Right lobe of liver (tissue), 6 donors: ENCODE measurements around the gene CX3CR1. TPM values are rescaled to one million over a fixed set of nuclear protein-coding genes. Genes with fewer than 3 reads are reported as not detected.

Experiments
- ATAC-seq, 4 donors: fragments of 200-7000 bp; cut with Tn5 transposase; one replicate each; pipeline ENCODE4 v1.9.1; 2020; ENCODE audit warnings: mild to moderate bottlenecking in 4 of 4, moderate library complexity in 4 of 4
- DNase-seq, 3 donors: peaks; one replicate each; pipeline ENCODE4 v3.0.0-alpha.2; 2020
- H3K27ac ChIP-seq, 3 donors: fragments of 200-600 bp; one replicate each; pipeline ENCODE4 v1.8.0; 2022
- H3K27me3 ChIP-seq, 2 donors: fragments of 200-600 bp; one replicate each; pipeline ENCODE4 v1.8.0; 2022
- H3K36me3 ChIP-seq, 4 donors: fragments of 200-600 bp; sonication (generic) in 1 of 4; one replicate each; pipeline versions ENCODE4 v1.5.1 to v1.8.0; 2017 to 2022; ENCODE audit warnings: control low read depth in 1 of 4
- H3K4me1 ChIP-seq, 4 donors: fragments of 200-600 bp; sonication (generic) in 1 of 4; one replicate each; pipeline versions ENCODE4 v1.5.1 to v1.8.0; 2017 to 2022; ENCODE audit warnings: control low read depth in 1 of 4
- H3K4me3 ChIP-seq, 3 donors: fragments of 200-600 bp; one replicate each; pipeline ENCODE4 v1.8.0; 2022
- H3K9me3 ChIP-seq, 4 donors: fragments of 200-600 bp; sonication (generic) in 1 of 4; one replicate each; pipeline versions ENCODE4 v1.5.1 to v1.8.0; 2017 to 2022; ENCODE audit warnings: control low read depth in 1 of 4
- POLR2A ChIP-seq: fragments of 450-650 bp; IDR thresholded peaks from one replicate; pipeline ENCODE4 v1.6.1; 2017; ENCODE audit warnings: antibody characterized with exemption, mild to moderate bottlenecking
- WGBS: methylation state at CpG from one replicate; pipeline ENCODE4 v1.1.6; 2018; ENCODE audit warnings: low coverage, low lambda C conversion rate; ENCODE audit not compliant: insufficient coverage; ENCODE audit errors: missing lambda C conversion rate; 5-methylcytosine and 5-hydroxymethylcytosine counted together
- intact Hi-C, 2 donors: fragments of 100-400 bp; cut with DNase I; formaldehyde crosslinking; loops; one replicate each; pipeline versions ENCODE4 v1.11.2 to v1.14.1; 2022
- total RNA-seq, 6 experiments: library from RNA; depleted of rRNA in 2 of 6; stranded (reverse); fragments of >200 nt in 2 of 6; fragmentation: NEBNext Ultra II Directional in 3 of 6; extraction: Animal tissue kit (Norgen Biotek cat#: 25700) in 3 of 6; gene quantifications; one replicate each; pipeline versions ENCODE4 v1.1.0 to v1.2.4, GENCODE V29; 2016 to 2023
- TF ChIP-seq, protein P1 (sequence below), 4 donors: fragments of 200-600 bp in 3 of 4; fragments of 450-650 bp in 1 of 4; IDR thresholded peaks; one replicate each; pipeline versions ENCODE4 v1.5.1 to v1.8.0; 2016 to 2022; ENCODE audit warnings: antibody characterized with exemption in 4 of 4, mild to moderate bottlenecking in 2 of 4
- donor health status: DM: no; HTN: yes; CAD: no.
- donor health status: DM: no; HTN: no; CAD: no.
- donor health status: DM: no; HTN: no; CAD: no.
- donor health status: DM: no; HTN: yes; CAD: no.
- donor health status: DM: no; HTN: yes; CAD: no.

The CX3CR1 gene
- total RNA-seq, 6 experiments from 2014 or later: 0.25 to 1.8 (median 0.72) TPM; not detected in 1

DNA sequence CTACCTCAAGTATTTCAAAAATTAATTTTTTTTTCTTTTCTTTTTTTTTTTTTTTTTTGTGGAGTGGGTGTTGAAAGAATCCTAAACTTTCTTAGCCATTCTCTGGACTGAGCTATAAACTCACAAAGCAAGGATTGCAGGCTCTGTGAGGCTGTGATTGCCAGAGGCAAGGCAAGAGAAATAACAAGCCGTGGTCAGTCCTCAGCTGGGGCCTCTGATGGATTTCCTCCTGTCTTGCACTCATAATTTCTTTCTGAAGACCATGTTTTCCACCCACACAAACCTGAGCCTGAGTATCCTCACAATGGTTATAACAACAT, 1.3 kb downstream of the CX3CR1 start:
- intact Hi-C loops: loop anchor here in 1 of 2 donors (5.0 kb wide), 1 partner anchor 76 kb away; no protein-coding TSS in a partner anchor
- H3K4me3 ChIP-seq: no peak overlapping the region
- no peak for DNase-seq
- no peak overlapping the region for H3K27ac ChIP-seq
- H3K4me1 ChIP-seq: no peaks in the 10 kb centered on the region
- 56% methylated on average over 1 of the region's 1 CpG for WGBS
- no peaks in the 10 kb centered on the region for H3K9me3 ChIP-seq
- TF ChIP-seq, protein P1, sequence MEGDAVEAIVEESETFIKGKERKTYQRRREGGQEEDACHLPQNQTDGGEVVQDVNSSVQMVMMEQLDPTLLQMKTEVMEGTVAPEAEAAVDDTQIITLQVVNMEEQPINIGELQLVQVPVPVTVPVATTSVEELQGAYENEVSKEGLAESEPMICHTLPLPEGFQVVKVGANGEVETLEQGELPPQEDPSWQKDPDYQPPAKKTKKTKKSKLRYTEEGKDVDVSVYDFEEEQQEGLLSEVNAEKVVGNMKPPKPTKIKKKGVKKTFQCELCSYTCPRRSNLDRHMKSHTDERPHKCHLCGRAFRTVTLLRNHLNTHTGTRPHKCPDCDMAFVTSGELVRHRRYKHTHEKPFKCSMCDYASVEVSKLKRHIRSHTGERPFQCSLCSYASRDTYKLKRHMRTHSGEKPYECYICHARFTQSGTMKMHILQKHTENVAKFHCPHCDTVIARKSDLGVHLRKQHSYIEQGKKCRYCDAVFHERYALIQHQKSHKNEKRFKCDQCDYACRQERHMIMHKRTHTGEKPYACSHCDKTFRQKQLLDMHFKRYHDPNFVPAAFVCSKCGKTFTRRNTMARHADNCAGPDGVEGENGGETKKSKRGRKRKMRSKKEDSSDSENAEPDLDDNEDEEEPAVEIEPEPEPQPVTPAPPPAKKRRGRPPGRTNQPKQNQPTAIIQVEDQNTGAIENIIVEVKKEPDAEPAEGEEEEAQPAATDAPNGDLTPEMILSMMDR (IDR thresholded peaks at IDR 0.05): no peak
- no peak for TF ChIP-seq POLR2A
- H3K36me3 ChIP-seq: no peaks in the 10 kb centered on the region
- ATAC-seq: no peak
- no peaks in the 10 kb centered on the region for H3K27me3 ChIP-seq

DNA sequence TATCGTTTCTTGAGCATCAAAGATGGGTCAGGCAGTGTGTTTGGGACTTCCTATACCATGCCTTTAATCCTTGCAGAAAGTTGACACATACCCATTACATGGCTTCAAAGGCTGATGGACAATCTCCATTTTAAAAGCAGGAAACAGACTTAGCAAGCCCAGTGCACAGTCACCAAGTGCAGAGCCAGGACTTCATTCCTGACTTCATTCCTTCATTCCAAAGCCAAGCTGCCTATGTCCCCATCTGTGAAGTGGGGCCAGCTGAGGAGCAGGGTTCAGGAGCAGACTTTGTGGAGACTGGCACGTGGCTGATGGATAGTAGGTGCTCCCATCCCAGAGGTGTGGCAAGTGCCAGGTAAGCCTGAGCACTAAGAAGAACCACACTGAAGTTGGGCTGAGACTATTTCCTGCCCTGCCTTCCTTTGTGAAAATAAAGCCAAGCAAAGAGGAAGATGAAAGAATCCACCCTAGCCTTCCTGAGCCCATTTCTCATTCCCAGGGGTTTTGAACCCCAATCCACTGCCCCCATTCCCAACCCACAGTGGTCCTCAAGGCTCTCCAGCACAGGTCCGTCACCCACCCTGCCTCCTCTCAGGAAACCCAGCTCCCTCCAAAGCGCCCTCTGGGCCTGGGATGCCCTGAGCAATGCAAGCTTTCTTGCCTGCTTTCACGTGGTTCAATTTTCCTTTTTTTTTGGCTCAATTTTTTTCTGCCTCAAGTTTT, 1.8 kb downstream of the CX3CR1 start:
- intact Hi-C loops: loop anchor here in 1 of 2 donors (5.0 kb wide), 1 partner anchor 76 kb away; no protein-coding TSS in a partner anchor

DNA sequence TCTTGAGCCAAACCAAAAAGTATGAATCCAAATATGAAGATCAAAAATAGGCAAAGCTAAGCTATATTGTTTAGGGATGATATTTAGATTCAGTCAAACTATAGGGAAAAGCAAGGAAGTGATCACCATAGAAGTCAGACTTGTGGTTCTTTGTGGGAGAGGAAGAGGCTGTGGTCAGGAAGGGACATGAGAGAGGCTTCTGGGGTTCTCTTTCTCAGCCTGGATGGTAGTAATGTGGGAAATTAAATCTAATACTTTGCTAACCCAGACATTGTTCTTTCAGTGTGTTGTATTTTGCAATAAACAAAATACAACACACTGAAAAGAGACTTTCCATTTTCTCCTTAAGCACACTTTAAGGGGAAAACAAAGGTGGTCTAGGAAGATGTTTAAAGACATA, 3.1 kb downstream of the CX3CR1 start:
- Histone ChIP-seq H3K27me3 (no peaks in the 10 kb centered on the region), H3K4me1 (no peaks in the 10 kb centered on the region), H3K4me3 (no peak overlapping the region), H3K36me3 (no peaks in the 10 kb centered on the region), H3K9me3 (no peaks in the 10 kb centered on the region), H3K27ac (no peak overlapping the region)
- ATAC-seq (no peak), DNase-seq (no peak)
- intact Hi-C loops: loop anchor here in 1 of 2 donors (5.0 kb wide), 1 partner anchor 74 kb away; no protein-coding TSS in a partner anchor
- TF ChIP-seq POLR2A: no peak
- TF ChIP-seq, protein P1 (IDR thresholded peaks at IDR 0.05): no peak

More for the DNA sequence above, 1.8 kb downstream of the CX3CR1 start:
- Histone ChIP-seq H3K27me3 (no peaks in the 10 kb centered on the region), H3K9me3 (no peaks in the 10 kb centered on the region), H3K27ac (no peak overlapping the region), H3K36me3 (no peaks in the 10 kb centered on the region), H3K4me3 (no peak overlapping the region), H3K4me1 (no peaks in the 10 kb centered on the region)
- TF ChIP-seq, protein P1 (IDR thresholded peaks at IDR 0.05): no peak
- TF ChIP-seq POLR2A: no peak
- 47% methylated on average over 5 of the region's 5 CpGs for WGBS
- ATAC-seq (no peak), DNase-seq (no peak)

DNA sequence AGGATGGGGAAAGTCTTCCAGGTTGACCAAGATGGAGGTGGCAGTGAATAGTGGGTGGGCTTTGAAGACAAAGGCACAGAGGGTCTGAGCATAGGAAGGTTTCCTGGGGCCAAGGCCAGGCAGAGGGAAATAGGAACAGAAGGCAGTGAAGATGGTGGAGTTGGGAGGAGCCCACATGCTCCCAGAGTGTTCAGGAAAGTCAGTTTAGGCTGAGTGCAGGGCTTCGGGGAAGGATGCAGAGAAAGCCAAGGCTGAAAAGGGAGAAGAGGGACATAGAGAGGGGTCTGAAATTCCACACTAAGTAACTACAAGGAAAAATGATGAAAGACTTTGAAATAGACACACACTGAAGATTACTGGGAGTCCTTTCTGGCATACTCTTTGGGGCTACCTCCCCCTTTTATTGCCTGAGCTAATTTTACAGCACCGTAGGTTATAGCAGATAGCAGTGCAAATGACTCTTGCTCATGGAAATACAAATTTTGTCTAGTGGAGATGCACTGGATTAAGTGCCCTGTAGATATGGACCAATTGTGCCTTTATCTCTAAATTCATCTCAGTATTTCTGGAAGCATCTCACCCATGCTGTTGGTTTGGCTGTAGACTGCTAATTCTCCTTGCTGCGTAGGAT, 3.8 kb downstream of the CX3CR1 start:
- intact Hi-C loops: loop anchor here in 1 of 2 donors (5.0 kb wide), 1 partner anchor 74 kb away; no protein-coding TSS in a partner anchor
- TF ChIP-seq POLR2A: no peak
- TF ChIP-seq, protein P1 (IDR thresholded peaks at IDR 0.05): no peak
- DNase-seq: peak in 1 of 3 donors; percentile 18
- Histone ChIP-seq H3K9me3 (no peaks in the 10 kb centered on the region), H3K4me1 (no peaks in the 10 kb centered on the region), H3K27me3 (no peaks in the 10 kb centered on the region), H3K36me3 (no peaks in the 10 kb centered on the region), H3K4me3 (no peak overlapping the region), H3K27ac (no peak overlapping the region)
- ATAC-seq: no peak
- WGBS: 72% methylated on average over 3 of the region's 3 CpGs
